SK-N-SH (cell line): ENCODE measurements around the gene VAMP8.

Experiments used
- CTCF ChIP-seq: fragments of 200-600 bp; sonication (generic); IDR thresholded peaks from 2 replicates; pipeline ENCODE4 v1.6.1; 2017; ENCODE audit warnings: antibody characterized with exemption, mild to moderate bottlenecking, moderate library complexity
- EP300 ChIP-seq, 2 experiments: IDR thresholded peaks; 2 replicates each; pipeline versions ENCODE4 v1.4.0 to v1.6.1; 2012; ENCODE audit warnings: borderline replicate concordance in 1 of 2, low read depth in 1 of 2, low read length in 1 of 2
- FOXJ3 ChIP-seq: sonication (generic); formaldehyde crosslinking; IDR thresholded peaks from 2 replicates; pipeline ENCODE4 v1.5.1; 2020; ENCODE audit warnings: mild to moderate bottlenecking, missing genetic modification reagents
- FOXM1 ChIP-seq: IDR thresholded peaks from 2 replicates; pipeline ENCODE4 v1.4.0; 2012; ENCODE audit warnings: low read depth, mild to moderate bottlenecking
- IRF3 ChIP-seq: fragments of 150-350 bp; IDR thresholded peaks from 2 replicates; pipeline ENCODE4 v1.6.1; 2016; ENCODE audit warnings: mild to moderate bottlenecking, low read depth, low read length
- POLR2AphosphoS5 ChIP-seq: IDR thresholded peaks from 2 replicates; pipeline ENCODE4 v1.6.1; 2012; ENCODE audit warnings: low read depth, low read length
- RFX5 ChIP-seq: IDR thresholded peaks from 2 replicates; pipeline ENCODE4 v1.6.1; 2012; ENCODE audit warnings: mild to moderate bottlenecking, improper control_type of control experiment, low read length
- TF ChIP-seq, protein P1 (sequence below): IDR thresholded peaks from 2 replicates; pipeline ENCODE4 v1.4.0; 2012; ENCODE audit warnings: low read depth

DNA sequence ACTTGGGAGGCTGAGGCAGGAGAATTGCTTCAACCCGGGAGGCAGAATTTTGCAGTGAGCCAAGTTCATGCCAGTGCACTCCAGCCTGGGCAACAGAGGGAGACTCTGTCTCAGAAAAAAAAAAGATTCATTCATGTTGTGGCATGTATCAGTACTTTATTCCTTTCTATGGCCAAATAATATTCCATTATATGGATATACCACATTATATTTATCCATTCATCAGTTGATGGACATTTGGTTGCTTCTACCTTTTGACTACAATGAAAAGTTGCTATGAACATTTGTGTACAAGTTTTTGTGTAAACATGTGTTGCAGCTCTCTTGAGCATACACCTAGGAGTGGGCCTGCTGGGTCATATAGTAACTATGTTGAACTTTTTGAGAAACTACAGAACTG, 47.6 kb upstream of the VAMP8 start:
- TF ChIP-seq CTCF (no peak), FOXJ3 (CRISPR knock-in tag) (no peak), IRF3 (no peak), EP300 (IDR thresholded peaks at IDR 0.05; ENCODE audit: borderline replicate concordance in 1 of 2, low read depth in 1 of 2, low read length in 1 of 2) (no peak), RFX5 (no peak), POLR2AphosphoS5 (no peak), FOXM1 (no peak)
- TF ChIP-seq, protein P1, sequence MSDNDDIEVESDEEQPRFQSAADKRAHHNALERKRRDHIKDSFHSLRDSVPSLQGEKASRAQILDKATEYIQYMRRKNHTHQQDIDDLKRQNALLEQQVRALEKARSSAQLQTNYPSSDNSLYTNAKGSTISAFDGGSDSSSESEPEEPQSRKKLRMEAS, result no peak
